ENCODE data around the gene UBA7. TPM values are rescaled to one million over a fixed set of nuclear protein-coding genes. Genes with fewer than 3 reads are reported as not detected.

UBA7 gene
- 10 to 100 TPM; 50.1 to 87.5 (median 69.3) TPM for total RNA-seq

GRCh38 chr3:49813497-49814174, at the start of gene UBA7:
Gene UBA7 (minus strand): TSS chr3:49813953. CDS start chr3:49813787, 166 bp downstream.
- Histone ChIP-seq H3K36me3 (peaks cover 6 to 17% of the 10 kb centered on the region in 2 donors), H3K27me3 (no peaks in the 10 kb centered on the region), H3K9me3 (no peaks in the 10 kb centered on the region), H3K4me3 (replicated peaks in 1 of 3) (peak within 1 kb of the TSS in 1 of 3 donors; percentile 33), H3K27ac (peak within 1 kb of the TSS; percentile 74 to 92 (median 90)), H3K4me1 (peaks cover 15 to 22% of the 10 kb centered on the region in 2 donors)
- WGBS, 2 donors: 0 to 19% methylated on average over 3 to 9 of the region's 9 CpGs
- peak; percentile 80 to 84 for DNase-seq
- TF ChIP-seq POLR2A (IDR thresholded peaks at IDR 0.05): no peak
- no peak for TF ChIP-seq CTCF (IDR thresholded peaks at IDR 0.05)
- intact Hi-C loops (cut with DNase I): no loop called here

- no peaks in the 10 kb centered on the region for H3K9me3 ChIP-seq
- no peak overlapping the region for H3K4me3 ChIP-seq (replicated peaks in 1 of 3)
- TF ChIP-seq CTCF (IDR thresholded peaks at IDR 0.05) (no peak), POLR2A (IDR thresholded peaks at IDR 0.05) (no peak)
- no peak overlapping the region for H3K27ac ChIP-seq
- WGBS, 2 donors: 56 to 75% methylated on average over 3 to 12 of the region's 12 CpGs
- peak; percentile 60 to 71 for DNase-seq
- no peaks in the 10 kb centered on the region for H3K27me3 ChIP-seq
- H3K36me3 ChIP-seq: no peaks in the 10 kb centered on the region
- H3K4me1 ChIP-seq: peaks cover 3 to 15% of the 10 kb centered on the region in 2 donors
- intact Hi-C loops (cut with DNase I): no loop called here
Measured at GRCh38 chr3:49859576-49860305, 46.0 kb upstream of the UBA7 start.

- 3 to 8% methylated on average over 20 to 46 of the region's 52 CpGs for WGBS, 2 donors
- TF ChIP-seq CTCF (IDR thresholded peaks at IDR 0.05) (no peak), POLR2A (IDR thresholded peaks at IDR 0.05) (peak in 1 of 2 donors; percentile 54)
Measured at GRCh38 chr3:49856181-49857005, 42.6 kb upstream of the UBA7 start, which contains the start of gene TRAIP. Gene TRAIP (minus strand): TSS chr3:49856564. CDS start chr3:49856453, 111 bp downstream.

GRCh38 chr3:49855662-49856061, 41.9 kb upstream of the UBA7 start:
- TF ChIP-seq POLR2A (IDR thresholded peaks at IDR 0.05): no peak
- TF ChIP-seq CTCF (IDR thresholded peaks at IDR 0.05): no peak
- H3K4me3 ChIP-seq (replicated peaks in 1 of 3): peak overlapping the region in 1 of 3 donors; percentile 41
- DNase-seq: no peak
- H3K27ac ChIP-seq: no peak overlapping the region
- WGBS, 2 donors: 48 to 62% methylated on average over 5 of the region's 5 CpGs
- H3K9me3 ChIP-seq: no peaks in the 10 kb centered on the region
- peaks cover 3 to 15% of the 10 kb centered on the region in 2 donors for H3K4me1 ChIP-seq
- H3K36me3 ChIP-seq: no peaks in the 10 kb centered on the region
- H3K27me3 ChIP-seq: no peaks in the 10 kb centered on the region
- intact Hi-C loops (cut with DNase I): no loop called here

More at GRCh38 chr3:49856181-49857005, 42.6 kb upstream of the UBA7 start, which contains the start of gene TRAIP:
- intact Hi-C loops (cut with DNase I): no loop called here
- Histone ChIP-seq H3K27ac (peak within 1 kb of the TSS; percentile 19 to 63 (median 48)), H3K27me3 (no peaks in the 10 kb centered on the region), H3K36me3 (no peaks in the 10 kb centered on the region), H3K4me3 (replicated peaks in 1 of 3) (peak within 1 kb of the TSS in 1 of 3 donors; percentile 41), H3K9me3 (no peaks in the 10 kb centered on the region), H3K4me1 (peaks cover 3 to 15% of the 10 kb centered on the region in 2 donors)
- peak; percentile 95 for DNase-seq

All from thyroid gland (tissue), 4 donors.